IgD-negative memory B cell (primary cell): ENCODE measurements around the gene DSCAM. TPM values are rescaled to one million over a fixed set of nuclear protein-coding genes. Genes with fewer than 3 reads are reported as not detected.
A peak's percentile ranks its signal among the peaks of the same experiment; 100 is the strongest.
"Not testable (repeated sequence)": the region's sequence is repeated elsewhere in the genome, so short reads cannot be mapped to it uniquely, and the experiment has no call there.

Experiments used
- H3K27ac Mint-ChIP-seq, 3 donors: one replicate each; pipeline ENCODE4 v1.8.0; 2020 to 2022; ENCODE audit warnings: mild to moderate bottlenecking in 3 of 3, mixed read lengths in 3 of 3, moderate library complexity in 1 of 3
- H3K27me3 Mint-ChIP-seq: one replicate; pipeline ENCODE4 v1.8.0; 2021; ENCODE audit warnings: mixed read lengths
- H3K36me3 Mint-ChIP-seq: one replicate; pipeline ENCODE4 v1.8.0; 2020; ENCODE audit warnings: mild to moderate bottlenecking, mixed read lengths
- H3K4me1 Mint-ChIP-seq, 3 donors: one replicate each; pipeline ENCODE4 v1.8.0; 2020 to 2022; ENCODE audit warnings: mixed read lengths in 3 of 3, mild to moderate bottlenecking in 1 of 3
- H3K4me3 Mint-ChIP-seq, 4 donors: one replicate each; pipeline ENCODE4 v1.8.0; 2020 to 2022; ENCODE audit warnings: mild to moderate bottlenecking in 4 of 4, mixed read lengths in 4 of 4, moderate library complexity in 3 of 4
- H3K9me3 Mint-ChIP-seq, 3 donors: one replicate each; pipeline ENCODE4 v1.8.0; 2020 to 2021; ENCODE audit warnings: mixed read lengths in 3 of 3, mild to moderate bottlenecking in 1 of 3
- polyA plus RNA-seq: library from polyadenylated mRNA; unstranded; fragments of 300-500 nt; fragmentation: Illumina TruSeq; gene quantifications from one replicate; pipeline ENCODE4 v1.2.3, GENCODE V29; 2021

Gene DSCAM
- polyA plus RNA-seq, 1 donor from 2014 or later, result not detected

DNA sequence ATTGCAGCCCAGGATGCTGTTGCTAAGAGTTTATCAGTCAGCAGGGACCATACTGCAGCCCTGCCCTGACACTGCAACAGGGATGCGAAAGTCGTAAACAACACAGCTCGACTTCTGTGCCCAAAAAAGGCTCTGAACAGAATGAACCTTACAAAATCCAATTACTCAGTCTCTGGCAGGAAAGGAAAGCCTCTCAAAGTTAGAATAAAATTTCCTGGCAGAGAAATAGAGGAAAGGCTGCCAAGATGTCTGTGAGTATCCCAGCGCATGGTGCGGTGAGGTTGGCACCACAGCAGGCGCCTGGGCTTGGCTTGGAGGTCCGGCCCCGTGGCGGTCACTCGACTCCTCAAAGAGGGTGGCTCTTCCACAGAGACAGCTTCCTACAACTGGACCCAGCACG lies 794.0 kb downstream of the DSCAM start:
- no peaks in the 10 kb centered on the region for H3K4me1 Mint-ChIP-seq
- no peak overlapping the region for H3K4me3 Mint-ChIP-seq
- H3K9me3 Mint-ChIP-seq, result peaks cover 0 to 4% (median 0%) of the 10 kb centered on the region in 3 donors

GRCh38 chr21:40052276-40052675 lies 794.7 kb downstream of the DSCAM start:
- Mint-ChIP-seq H3K27me3 (peaks cover 1% of the 10 kb centered on the region), H3K36me3 (peaks cover 1% of the 10 kb centered on the region), H3K27ac (no peak overlapping the region)

More for the DNA sequence above, 794.0 kb downstream of the DSCAM start:
- Mint-ChIP-seq H3K36me3 (peaks cover 1% of the 10 kb centered on the region), H3K27me3 (no peaks in the 10 kb centered on the region), H3K27ac (no peak overlapping the region)

DNA sequence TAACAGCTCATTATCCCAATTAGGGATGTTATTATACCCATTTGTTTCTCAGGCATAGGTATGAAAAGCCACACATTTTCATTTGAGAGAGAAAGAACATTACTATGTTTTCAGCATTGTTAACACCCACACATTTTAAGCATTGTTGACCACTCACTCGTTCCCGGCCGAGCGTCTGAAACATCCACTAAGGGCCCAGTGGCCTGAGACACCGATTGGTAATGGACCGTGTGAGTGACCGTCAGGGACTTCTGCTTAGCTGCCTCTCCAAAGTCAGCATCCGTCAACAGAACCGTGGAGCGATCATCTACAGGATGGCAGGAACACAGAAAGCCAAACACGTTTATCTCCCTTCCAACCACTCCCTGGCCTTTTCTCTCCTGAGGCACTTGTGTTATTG lies 795.2 kb downstream of the DSCAM start:
- H3K36me3 Mint-ChIP-seq, result peaks cover 1% of the 10 kb centered on the region
- H3K4me3 Mint-ChIP-seq, result no peak overlapping the region
- H3K4me1 Mint-ChIP-seq, result no peaks in the 10 kb centered on the region
- H3K9me3 Mint-ChIP-seq, result peaks cover 0 to 4% (median 2%) of the 10 kb centered on the region in 3 donors
- H3K27me3 Mint-ChIP-seq, result peaks cover 1% of the 10 kb centered on the region
- H3K27ac Mint-ChIP-seq, result no peak overlapping the region

More at GRCh38 chr21:40052276-40052675, 794.7 kb downstream of the DSCAM start:
- no peaks in the 10 kb centered on the region for H3K4me1 Mint-ChIP-seq
- H3K4me3 Mint-ChIP-seq, result no peak overlapping the region
- H3K9me3 Mint-ChIP-seq, result peaks cover 0 to 4% (median 2%) of the 10 kb centered on the region in 3 donors

DNA sequence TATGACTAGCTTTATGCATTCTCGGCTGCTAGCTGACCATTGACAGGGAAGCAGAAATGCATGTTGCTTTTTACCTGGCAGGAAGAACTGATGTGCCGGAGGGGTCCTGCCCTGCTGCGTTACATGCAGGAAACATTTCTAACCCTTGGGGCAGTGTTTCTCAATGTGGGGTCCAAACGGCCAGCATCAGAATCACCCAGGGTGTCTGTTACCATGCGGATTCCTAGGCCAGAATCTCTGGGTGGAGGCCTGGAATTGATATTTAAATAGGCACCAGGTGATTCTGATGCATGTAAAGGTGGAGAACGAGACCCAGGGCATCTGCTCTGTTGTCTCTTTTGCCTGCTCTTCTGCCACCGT lies 797.0 kb downstream of the DSCAM start:
- Mint-ChIP-seq H3K9me3 (peaks cover 2 to 7% (median 4%) of the 10 kb centered on the region in 3 donors), H3K4me3 (no peak overlapping the region)

DNA sequence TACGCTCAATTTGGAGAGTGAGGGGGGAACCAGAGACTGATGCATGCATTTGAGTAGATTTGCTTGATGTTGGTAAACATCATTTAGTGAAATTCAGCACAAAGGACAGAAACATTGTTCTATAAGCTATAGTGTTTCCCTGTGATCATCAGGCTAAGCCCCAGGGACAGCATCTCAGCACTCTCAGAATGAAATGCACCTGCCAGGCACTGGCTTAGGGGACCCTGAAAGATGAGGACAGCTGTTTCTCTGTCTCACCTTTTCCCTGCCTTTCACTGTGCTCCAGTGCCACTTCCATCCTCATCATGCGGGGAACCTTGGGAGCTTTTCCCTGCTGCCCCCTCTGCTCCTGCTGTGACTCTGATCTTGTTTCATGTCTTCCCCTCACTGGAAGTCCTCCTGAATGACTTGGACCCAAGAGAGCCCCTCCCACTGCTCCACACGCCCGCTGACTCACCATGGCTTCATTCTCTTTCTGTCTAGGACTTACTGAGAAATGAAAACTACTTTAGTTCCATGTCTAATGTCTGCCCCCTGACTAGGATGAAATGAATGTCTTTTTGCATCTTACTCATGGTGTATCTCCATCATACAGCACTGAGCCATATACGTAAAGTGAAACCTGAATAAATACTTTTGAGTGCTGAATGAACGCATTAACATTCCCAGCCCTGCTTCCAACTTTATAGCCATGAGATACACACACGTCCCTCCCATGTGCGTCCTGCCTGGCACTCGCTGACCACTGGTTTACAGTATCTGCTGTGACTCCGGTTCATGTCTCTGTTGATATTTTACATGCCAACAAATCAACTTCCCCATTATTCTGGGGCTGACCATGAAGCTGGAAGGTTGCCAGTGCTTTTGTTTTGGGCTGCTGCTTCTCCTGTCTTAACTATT lies 797.7 kb downstream of the DSCAM start:
- no peak overlapping the region for H3K27ac Mint-ChIP-seq
- no peak overlapping the region for H3K4me3 Mint-ChIP-seq
- peaks cover 2 to 7% (median 7%) of the 10 kb centered on the region in 3 donors for H3K9me3 Mint-ChIP-seq
- peaks cover 1% of the 10 kb centered on the region for H3K27me3 Mint-ChIP-seq
- H3K4me1 Mint-ChIP-seq, result no peaks in the 10 kb centered on the region
- H3K36me3 Mint-ChIP-seq, result no peaks in the 10 kb centered on the region

More for the DNA sequence above, 797.0 kb downstream of the DSCAM start:
- H3K4me1 Mint-ChIP-seq, result no peaks in the 10 kb centered on the region
- H3K27me3 Mint-ChIP-seq, result peaks cover 1% of the 10 kb centered on the region
- peaks cover 1% of the 10 kb centered on the region for H3K36me3 Mint-ChIP-seq
- H3K27ac Mint-ChIP-seq, result no peak overlapping the region

- peaks cover 1% of the 10 kb centered on the region for H3K27me3 Mint-ChIP-seq
- H3K9me3 Mint-ChIP-seq, result peaks cover 2 to 7% (median 7%) of the 10 kb centered on the region in 3 donors
- H3K4me1 Mint-ChIP-seq, result no peaks in the 10 kb centered on the region
- H3K4me3 Mint-ChIP-seq, result no peak overlapping the region
- H3K36me3 Mint-ChIP-seq, result no peaks in the 10 kb centered on the region
- H3K27ac Mint-ChIP-seq, result no peak overlapping the region
These were observed 798.8 kb downstream of the DSCAM start for GRCh38 chr21:40047993-40048730.

DNA sequence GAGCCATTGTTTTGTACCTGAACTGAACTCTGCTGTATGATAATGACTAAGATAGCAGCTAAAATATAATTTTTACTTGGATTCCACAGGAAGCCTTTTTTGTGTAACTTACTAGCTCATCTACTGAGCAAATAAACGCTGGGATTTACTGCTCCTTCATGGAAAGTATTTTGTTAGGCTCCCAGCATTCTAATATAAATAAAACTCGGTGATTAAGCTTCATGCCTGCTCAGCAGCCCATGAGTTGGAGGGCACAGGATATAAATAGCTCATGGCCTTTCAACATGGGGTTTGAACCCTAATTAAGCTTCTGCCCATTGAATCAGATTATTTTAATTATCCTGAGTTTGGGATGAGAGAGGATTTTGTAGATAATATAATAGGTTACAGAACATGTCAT lies 799.7 kb downstream of the DSCAM start:
- H3K27me3 Mint-ChIP-seq, result peaks cover 1% of the 10 kb centered on the region
- H3K9me3 Mint-ChIP-seq, result peaks cover 4 to 7% (median 5%) of the 10 kb centered on the region in 3 donors
- H3K27ac Mint-ChIP-seq, result no peak overlapping the region
- no peaks in the 10 kb centered on the region for H3K36me3 Mint-ChIP-seq
- H3K4me3 Mint-ChIP-seq, result no peak overlapping the region
- H3K4me1 Mint-ChIP-seq, result no peaks in the 10 kb centered on the region

GRCh38 chr21:40043866-40044265 lies 803.1 kb downstream of the DSCAM start:
- no peak overlapping the region for H3K4me3 Mint-ChIP-seq
- no peak overlapping the region for H3K27ac Mint-ChIP-seq
- H3K36me3 Mint-ChIP-seq, result no peaks in the 10 kb centered on the region
- no peaks in the 10 kb centered on the region for H3K4me1 Mint-ChIP-seq
- H3K9me3 Mint-ChIP-seq, result peaks cover 3 to 13% (median 5%) of the 10 kb centered on the region in 3 donors
- H3K27me3 Mint-ChIP-seq, result peaks cover 1% of the 10 kb centered on the region

GRCh38 chr21:40043423-40043822 lies 803.5 kb downstream of the DSCAM start:
- H3K36me3 Mint-ChIP-seq, result no peaks in the 10 kb centered on the region

GRCh38 chr21:40041446-40041845 lies 805.5 kb downstream of the DSCAM start:
- Mint-ChIP-seq H3K4me3 (no peak overlapping the region), H3K4me1 (no peaks in the 10 kb centered on the region), H3K27ac (no peak overlapping the region)

More at GRCh38 chr21:40043423-40043822, 803.5 kb downstream of the DSCAM start:
- Mint-ChIP-seq H3K9me3 (peaks cover 3 to 13% (median 5%) of the 10 kb centered on the region in 3 donors), H3K27ac (no peak overlapping the region), H3K4me3 (peak overlapping the region in 1 of 4 donors; percentile 5), H3K27me3 (peaks cover 1% of the 10 kb centered on the region), H3K4me1 (no peaks in the 10 kb centered on the region)

DNA sequence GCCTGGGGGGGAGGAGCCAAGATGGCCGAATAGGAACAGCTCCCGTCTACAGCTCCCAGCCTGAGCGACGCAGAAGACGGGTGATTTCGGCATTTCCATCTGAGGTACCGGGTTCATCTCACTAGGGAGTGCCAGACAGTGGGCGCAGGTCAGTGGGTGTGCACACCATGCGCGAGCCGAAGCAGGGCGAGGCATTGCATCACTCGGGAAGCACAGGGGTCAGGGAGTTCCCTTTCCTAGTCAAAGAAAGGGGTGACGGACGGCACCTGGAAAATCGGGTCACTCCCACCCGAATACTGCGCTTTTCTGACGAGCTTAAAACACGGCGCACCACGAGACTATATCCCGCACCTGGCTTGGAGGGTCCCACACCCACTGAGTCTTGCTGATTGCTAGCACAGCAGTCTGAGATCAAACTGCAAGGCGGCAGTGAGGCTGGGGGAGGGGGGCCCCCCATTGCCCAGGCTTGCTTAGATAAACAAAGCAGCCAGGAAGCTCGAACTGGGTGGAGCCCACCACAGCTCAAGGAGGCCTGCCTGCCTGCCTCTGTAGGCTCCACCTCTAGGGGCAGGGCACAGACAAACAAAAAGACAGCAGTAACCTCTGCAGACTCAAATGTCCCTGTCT lies 813.7 kb downstream of the DSCAM start:
- not testable (repeated sequence) for H3K4me3 Mint-ChIP-seq

More at GRCh38 chr21:40041446-40041845, 805.5 kb downstream of the DSCAM start:
- no peaks in the 10 kb centered on the region for H3K27me3 Mint-ChIP-seq
- H3K36me3 Mint-ChIP-seq, result no peaks in the 10 kb centered on the region
- peaks cover 3 to 13% (median 3%) of the 10 kb centered on the region in 3 donors for H3K9me3 Mint-ChIP-seq

GRCh38 chr21:40029888-40030287 lies 817.1 kb downstream of the DSCAM start:
- Mint-ChIP-seq H3K4me1 (no peaks in the 10 kb centered on the region), H3K4me3 (peak overlapping the region in 1 of 4 donors; percentile 41), H3K36me3 (no peaks in the 10 kb centered on the region), H3K9me3 (peaks cover 0 to 7% (median 2%) of the 10 kb centered on the region in 3 donors), H3K27ac (no peak overlapping the region), H3K27me3 (peaks cover 2% of the 10 kb centered on the region)

More for the DNA sequence above, 813.7 kb downstream of the DSCAM start:
- not testable (repeated sequence) for H3K27ac Mint-ChIP-seq, H3K36me3 Mint-ChIP-seq, H3K9me3 Mint-ChIP-seq, H3K27me3 Mint-ChIP-seq, H3K4me1 Mint-ChIP-seq

- not testable (repeated sequence) for H3K27me3 Mint-ChIP-seq, H3K9me3 Mint-ChIP-seq, H3K36me3 Mint-ChIP-seq, H3K27ac Mint-ChIP-seq, H3K4me3 Mint-ChIP-seq, H3K4me1 Mint-ChIP-seq
These were observed 818.6 kb downstream of the DSCAM start for GRCh38 chr21:40028393-40028792.

GRCh38 chr21:40021558-40022351 lies 825.2 kb downstream of the DSCAM start:
- no peak overlapping the region for H3K27ac Mint-ChIP-seq
- no peak overlapping the region for H3K4me3 Mint-ChIP-seq
- H3K4me1 Mint-ChIP-seq, result no peaks in the 10 kb centered on the region
- H3K27me3 Mint-ChIP-seq, result no peaks in the 10 kb centered on the region
- H3K9me3 Mint-ChIP-seq, result peaks cover 0 to 8% (median 0%) of the 10 kb centered on the region in 3 donors
- H3K36me3 Mint-ChIP-seq, result no peaks in the 10 kb centered on the region
